ENCODE results near the gene ANKRD11.
"Not testable (repeated sequence)": the region's sequence is repeated elsewhere in the genome, so short reads cannot be mapped to it uniquely, and the experiment has no call there.

Gene ANKRD11

GRCh38 chr16:89476811-89477261, 13.5 kb downstream of the ANKRD11 start:
- DNase-seq, result no peak

GRCh38 chr16:89476379-89476778, 14.0 kb downstream of the ANKRD11 start:
- no peak for DNase-seq

- no peak for DNase-seq
These were observed 15.2 kb downstream of the ANKRD11 start for GRCh38 chr16:89475144-89475543.

GRCh38 chr16:89473791-89474414, 16.5 kb downstream of the ANKRD11 start:
- DNase-seq, result no peak

GRCh38 chr16:89473136-89473712, 17.1 kb downstream of the ANKRD11 start:
- no peak for DNase-seq

- no peak for DNase-seq
These were observed 17.7 kb downstream of the ANKRD11 start for GRCh38 chr16:89472711-89473075.

GRCh38 chr16:89467382-89467781, 23.0 kb downstream of the ANKRD11 start:
- no peak for DNase-seq

- DNase-seq, result no peak
These were observed 23.4 kb downstream of the ANKRD11 start for GRCh38 chr16:89466920-89467319.

GRCh38 chr16:89463312-89463711, 27.0 kb downstream of the ANKRD11 start:
- DNase-seq, result not testable (repeated sequence)

- DNase-seq, result not testable (repeated sequence)
These were observed 27.7 kb downstream of the ANKRD11 start for GRCh38 chr16:89462639-89463038.

GRCh38 chr16:89461890-89462289, 28.5 kb downstream of the ANKRD11 start:
- not testable (repeated sequence) for DNase-seq

- DNase-seq, result no peak
These were observed 29.8 kb downstream of the ANKRD11 start for GRCh38 chr16:89460556-89460955.

- DNase-seq, result no peak
These were observed 31.4 kb downstream of the ANKRD11 start for GRCh38 chr16:89458967-89459366.

- DNase-seq, result no peak
These were observed 31.8 kb downstream of the ANKRD11 start for GRCh38 chr16:89458551-89458950.

GRCh38 chr16:89456419-89456959, 33.9 kb downstream of the ANKRD11 start:
- DNase-seq, result no peak

- DNase-seq, result no peak
These were observed 34.7 kb downstream of the ANKRD11 start for GRCh38 chr16:89455692-89456091.

GRCh38 chr16:89455178-89455577, 35.2 kb downstream of the ANKRD11 start:
- DNase-seq, result no peak

- not testable (repeated sequence) for DNase-seq
These were observed 35.8 kb downstream of the ANKRD11 start for GRCh38 chr16:89454378-89455125.

GRCh38 chr16:89453501-89454321, 36.6 kb downstream of the ANKRD11 start:
- no peak for DNase-seq

GRCh38 chr16:89452925-89453324, 37.4 kb downstream of the ANKRD11 start:
- no peak for DNase-seq

- DNase-seq, result no peak
These were observed 38.1 kb downstream of the ANKRD11 start for GRCh38 chr16:89452241-89452640.

- DNase-seq, result no peak
These were observed 39.8 kb downstream of the ANKRD11 start for GRCh38 chr16:89450537-89450936.

Measured in kidney glomerular epithelial cell (primary cell).